HG03432 (cell line): Measurements from ENCODE around the gene TMEM147.
A peak's percentile ranks its signal among the peaks of the same experiment; 100 is the strongest.

Source experiments
- ATAC-seq: cut with Tn5 transposase; IDR thresholded peaks from one replicate; pipeline ENCODE4 v1.9.1; 2021; ENCODE audit warnings: mild to moderate bottlenecking, moderate library complexity; ENCODE audit not compliant: unreplicated experiment

Gene TMEM147

DNA sequence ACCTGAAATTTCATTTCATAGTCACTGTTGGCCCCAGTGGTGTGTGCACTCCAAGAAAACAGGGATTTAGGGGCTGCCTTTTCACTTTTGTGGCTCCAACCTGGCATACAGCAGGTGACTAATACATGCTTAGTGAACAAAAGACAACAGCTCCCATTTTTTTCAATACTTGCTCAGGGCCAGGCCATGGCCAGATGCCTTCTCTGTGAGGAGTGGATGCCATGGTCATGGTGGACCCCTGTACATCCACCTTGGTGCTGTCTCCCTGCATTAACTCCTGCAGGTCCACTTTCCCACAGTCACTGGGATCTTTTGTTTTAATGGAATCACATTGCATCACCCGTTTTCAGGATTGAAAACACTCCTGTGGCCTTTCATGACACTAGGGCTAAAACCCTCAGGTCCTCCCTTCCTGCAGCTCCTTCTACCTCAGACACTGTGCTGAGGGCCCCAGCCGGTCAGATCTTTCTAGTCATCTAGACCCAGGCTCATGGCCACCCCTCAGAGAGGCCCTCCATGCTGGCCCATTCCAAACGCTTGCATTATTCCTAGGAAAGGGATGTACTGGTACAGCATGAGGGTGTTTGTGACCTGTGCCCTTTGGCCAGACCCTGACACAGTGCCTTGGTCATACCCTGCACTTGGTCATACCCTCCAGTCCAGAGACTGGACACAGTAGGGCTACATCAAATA is 1.2 kb upstream of the TMEM147 start:
- no peak for ATAC-seq

DNA sequence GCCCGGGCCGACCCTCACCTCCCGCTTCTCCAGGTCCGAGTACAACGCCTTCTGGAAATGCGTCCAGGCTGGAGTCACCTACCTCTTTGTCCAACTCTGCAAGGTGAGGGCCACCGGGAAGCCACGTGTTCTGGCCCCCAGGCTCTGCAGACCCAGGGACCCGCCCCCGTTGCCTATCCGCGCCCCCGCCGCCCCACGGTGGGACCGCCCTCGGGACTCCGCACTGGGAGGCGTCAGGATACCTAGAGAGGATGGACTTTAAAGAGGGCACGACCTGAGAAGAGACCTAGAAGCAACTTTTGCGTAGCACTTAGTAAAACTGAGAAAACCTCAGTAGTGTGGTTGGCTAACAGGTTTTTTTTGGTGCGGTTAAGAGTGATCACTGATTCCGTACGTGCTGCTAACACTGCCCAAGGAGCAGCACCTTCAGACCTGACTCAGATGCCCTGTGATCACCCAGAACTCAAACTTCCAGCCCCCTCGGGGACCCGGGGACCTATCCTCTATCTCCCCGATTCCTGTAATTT is 492 bp downstream of the TMEM147 start:
- peak; percentile 56 for ATAC-seq

DNA sequence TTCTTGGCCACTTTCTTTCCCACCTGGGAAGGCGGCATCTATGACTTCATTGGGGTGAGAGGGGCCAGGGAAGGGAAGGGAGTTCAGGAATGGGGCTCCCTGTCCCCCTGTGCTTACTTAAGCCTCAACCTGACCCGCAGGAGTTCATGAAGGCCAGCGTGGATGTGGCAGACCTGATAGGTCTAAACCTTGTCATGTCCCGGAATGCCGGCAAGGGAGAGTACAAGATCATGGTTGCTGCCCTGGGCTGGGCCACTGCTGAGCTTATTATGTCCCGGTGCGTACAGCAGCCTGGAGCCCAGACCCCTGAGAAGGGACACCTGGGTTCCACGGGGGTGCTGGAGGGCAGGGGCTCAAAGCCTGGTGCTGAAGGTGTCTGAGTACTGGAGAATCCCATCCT is 1.1 kb downstream of the TMEM147 start:
- ATAC-seq: no peak

DNA sequence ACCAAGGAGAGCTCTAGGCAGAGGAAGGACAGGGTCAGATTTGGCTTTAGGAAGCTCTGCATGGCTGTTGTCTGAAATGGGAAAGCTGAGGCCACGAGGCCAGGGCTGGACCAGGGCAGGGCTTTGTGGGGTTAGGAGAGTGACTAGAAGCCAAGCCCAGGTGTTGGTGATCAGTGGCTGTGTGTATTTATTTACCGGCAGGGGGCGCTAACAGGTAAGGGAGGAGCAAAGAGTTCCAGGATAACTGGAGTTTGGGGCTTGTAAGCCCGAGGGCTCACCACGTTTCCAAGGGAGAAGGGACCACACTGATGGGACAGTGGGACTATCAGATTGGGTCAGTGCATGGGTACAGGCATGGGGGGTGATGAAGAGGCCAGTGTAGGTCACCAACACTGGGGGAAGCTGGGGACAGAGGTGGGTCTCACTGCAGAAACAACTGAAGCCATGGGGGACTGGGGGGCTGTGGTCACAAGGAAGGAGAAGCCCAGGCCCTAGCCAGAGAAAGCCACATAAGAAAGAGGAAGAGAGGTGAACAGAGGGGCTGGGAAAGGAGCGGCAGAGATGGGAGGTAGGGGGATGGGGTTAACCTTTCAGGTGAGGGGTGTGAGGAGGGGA is 3.9 kb downstream of the TMEM147 start:
- ATAC-seq: no peak

DNA sequence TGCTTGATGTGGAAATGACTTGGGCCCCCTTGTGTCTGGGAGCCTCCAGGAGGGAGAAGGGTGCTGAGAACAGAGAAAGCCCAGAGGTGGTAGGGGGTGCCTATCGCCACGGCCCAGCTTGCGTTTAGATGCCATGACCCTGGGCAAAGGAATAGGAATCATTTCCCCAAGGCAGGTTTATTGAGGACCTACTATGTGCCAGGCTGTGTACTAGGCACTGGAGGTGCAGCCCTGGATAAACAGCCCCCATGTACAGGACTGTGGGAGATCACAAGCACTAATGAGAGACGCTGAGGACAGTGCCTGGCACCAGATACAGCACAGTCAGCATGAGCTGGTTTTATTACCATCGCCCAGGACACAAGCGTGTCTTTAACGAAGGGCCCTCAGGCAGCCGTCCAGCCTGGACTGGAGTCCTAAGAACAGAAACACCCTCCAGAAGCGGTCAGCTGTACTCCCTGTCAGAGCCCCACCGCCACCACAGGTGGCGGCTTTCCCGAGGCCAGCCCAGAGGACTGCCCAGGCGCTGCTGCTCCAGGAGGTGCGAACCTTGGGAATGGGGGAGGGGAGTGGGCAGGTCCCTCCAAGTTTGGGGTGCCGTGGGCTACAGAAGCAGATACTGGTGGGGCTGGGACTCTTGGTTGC is 4.6 kb downstream of the TMEM147 start:
- ATAC-seq: no peak

GRCh38 chr19:35551091-35551810 is 5.8 kb downstream of the TMEM147 start:
- ATAC-seq: no peak

- ATAC-seq: no peak
Measured at GRCh38 chr19:35552534-35553384, 7.3 kb downstream of the TMEM147 start.

DNA sequence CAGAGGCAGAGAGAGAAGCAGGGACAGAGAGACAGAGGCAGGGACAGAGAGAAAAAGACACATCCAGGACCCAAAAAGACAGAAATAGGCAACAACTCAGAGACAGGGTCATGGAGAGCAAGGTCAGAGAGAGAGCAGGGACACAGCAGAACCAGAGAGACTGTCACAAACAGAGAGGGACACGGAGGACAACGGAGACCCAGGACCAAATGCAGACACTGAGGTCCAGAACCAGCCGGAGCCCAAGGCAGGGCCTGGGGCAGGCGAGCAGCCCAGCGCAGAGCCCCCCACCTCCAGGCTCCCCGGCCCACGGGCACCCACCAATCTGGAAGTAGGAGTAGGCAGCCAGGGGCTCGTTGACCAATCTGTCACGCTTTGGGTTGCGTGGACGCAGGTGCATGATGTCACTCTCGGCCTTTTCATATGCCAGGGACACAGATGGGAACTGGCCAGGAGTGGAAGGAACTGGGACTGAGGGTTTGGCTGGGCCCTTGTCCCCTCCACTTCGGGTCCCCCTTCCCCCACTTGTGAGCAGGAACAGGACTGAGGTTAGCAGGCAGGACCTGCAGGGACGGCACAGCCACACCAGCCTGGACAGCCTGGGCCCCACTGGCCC is 8.1 kb downstream of the TMEM147 start:
- no peak for ATAC-seq

DNA sequence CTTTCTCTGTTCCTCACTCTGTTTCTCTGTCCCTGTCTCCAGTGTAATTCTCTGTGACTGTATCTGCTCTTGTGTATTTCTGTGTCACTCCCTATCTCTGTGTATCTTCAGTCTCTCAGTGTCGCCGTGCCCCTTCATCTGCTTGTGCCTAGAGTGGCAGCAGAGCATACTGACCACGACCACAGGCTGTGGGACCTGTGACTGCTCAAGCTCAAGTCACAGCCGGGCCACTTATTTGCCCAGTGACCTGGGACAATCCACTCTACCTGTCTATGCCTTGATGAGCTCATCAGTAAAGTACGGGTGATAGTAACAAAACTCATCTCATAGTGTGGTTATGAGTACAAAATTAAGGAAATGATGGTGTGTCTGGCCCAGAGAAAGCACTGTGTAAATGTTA is 8.7 kb downstream of the TMEM147 start:
- ATAC-seq: no peak

DNA sequence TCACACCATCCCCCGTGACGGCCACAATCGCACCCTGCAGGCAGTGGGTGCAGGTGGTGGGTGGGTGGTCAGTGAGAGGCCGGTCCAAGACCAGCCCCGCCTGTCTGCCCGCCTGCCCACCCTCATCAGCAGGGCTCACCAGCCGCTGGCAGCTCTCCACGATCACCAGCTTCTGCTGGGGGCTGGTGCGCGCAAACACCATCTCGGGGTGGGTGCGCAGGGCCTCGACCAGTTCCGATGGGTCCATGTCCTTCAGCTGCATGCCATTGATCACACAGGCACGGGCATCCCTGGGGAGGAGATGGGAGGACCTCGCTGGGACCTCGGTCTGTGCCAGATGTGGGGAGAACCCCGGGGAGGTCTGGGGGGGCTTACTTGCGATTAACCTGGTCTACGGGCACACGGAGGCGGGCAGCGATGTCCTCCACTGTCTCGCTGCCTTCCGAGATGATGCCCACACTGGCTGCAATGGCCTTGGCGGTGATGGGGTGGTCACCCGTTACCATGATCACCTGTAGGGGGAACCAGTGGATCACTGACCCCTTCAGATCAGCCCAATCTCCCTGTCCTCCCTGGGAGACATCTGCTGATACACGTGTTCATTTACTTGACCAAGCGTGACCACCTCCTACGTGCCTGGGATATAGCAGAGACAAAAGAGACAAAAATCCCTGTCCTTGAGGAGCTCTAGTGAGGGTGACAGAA is 10.0 kb downstream of the TMEM147 start:
- ATAC-seq: no peak

DNA sequence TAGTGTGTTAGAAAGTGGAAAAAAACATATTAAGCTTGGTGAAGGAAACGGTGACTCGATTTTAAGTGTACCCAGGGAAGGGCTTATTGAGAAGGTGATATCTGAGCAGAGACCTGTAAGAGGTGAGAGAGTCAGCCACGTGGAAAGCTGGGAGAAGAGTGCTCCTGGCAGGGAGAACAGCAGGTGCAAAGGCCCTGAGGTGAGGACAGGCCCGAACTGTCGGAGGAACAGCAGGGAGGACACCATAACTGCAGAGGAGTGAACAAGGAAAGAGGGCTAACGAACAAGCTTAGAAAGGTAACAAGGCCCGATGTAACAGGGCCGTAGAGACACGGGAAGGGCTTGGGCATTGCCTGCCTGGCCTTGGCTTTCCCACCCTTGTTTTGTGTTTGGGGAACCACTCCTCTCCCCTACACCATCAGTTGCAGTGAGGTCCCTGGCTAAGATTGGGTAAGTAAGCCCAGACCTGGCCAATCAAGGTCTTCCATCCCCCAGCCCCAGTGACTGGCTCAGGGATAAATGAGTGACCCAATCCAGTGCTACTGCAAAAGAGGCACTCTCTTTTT is 10.7 kb downstream of the TMEM147 start:
- ATAC-seq: no peak

DNA sequence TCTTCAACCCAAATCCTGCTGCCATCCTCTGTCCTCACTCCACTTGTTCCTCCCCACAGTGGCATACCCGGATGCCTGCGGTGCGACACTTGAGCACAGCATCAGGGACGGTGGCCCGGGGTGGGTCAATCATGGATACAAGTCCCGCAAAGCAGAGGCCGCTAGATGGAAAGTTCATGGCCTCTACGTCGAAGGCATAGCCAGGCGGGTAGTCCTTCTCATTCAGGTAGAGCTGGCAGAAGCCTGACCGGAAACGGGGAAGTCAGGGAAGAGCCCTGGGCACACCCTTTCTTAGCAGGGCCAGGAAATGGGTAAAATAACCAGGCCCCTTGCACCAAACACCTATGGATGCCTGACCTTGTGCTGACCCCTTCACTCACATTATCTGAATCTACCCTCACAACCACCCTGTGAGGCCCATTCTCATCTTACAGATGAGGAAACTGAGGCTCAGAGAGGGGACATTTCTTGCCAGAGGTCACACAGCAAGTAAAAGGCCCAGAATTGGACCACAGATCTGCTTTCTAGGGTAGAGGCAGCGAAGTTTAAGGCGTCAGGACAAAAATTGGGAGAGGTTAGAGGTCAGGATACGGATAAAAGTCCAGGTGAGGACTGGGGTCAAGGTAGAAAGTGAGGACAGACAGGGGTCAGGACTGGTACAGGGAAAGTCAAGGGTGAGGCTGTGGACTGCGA is 11.6 kb downstream of the TMEM147 start:
- ATAC-seq: no peak

- no peak for ATAC-seq
Measured at GRCh38 chr19:35557539-35558399, 12.3 kb downstream of the TMEM147 start.

DNA sequence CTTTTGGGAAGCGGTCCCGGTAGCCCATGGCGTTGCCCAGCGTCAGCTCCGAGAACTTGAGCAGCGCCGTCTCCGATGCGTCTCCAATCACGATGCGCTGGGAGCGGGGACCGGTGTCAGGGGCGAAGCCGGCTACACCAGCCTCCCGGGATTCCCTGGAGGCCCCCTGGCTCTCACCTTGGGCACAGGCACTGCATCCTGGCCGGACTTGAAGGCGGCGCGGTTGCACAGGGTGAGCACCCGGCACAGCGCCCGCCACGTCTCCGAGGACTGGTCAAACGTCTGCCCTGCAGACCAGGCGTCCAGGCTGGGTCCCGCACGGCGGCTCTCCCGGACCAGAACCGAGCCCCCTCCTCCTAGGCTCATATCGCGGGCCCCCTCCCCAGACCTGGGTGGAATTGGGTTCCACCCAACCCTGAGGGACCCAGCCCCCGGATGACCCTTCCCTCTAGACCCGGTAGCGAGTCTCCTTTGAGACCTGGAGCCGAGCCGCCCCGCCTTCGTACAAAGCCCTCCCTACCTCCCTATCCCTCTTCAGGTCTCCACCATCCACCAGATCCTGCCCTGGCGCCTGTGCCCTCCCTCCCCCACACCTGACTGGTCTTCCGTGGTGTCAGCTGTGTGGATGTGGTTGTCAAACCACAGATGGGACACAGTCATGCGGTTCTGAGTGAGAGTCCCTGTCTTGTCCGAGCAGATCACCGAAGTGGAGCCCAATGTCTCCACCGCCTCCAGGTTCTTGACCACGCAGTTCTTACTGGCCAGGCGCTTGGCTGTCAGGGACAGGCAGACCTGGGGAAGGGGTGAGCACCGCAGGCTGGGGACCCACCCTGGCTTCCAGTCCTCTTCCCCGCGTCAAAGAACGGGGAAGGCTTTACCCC is 13.2 kb downstream of the TMEM147 start:
- no peak for ATAC-seq

GRCh38 chr19:35559281-35559659 is 13.8 kb downstream of the TMEM147 start:
- peak; percentile 64 for ATAC-seq

DNA sequence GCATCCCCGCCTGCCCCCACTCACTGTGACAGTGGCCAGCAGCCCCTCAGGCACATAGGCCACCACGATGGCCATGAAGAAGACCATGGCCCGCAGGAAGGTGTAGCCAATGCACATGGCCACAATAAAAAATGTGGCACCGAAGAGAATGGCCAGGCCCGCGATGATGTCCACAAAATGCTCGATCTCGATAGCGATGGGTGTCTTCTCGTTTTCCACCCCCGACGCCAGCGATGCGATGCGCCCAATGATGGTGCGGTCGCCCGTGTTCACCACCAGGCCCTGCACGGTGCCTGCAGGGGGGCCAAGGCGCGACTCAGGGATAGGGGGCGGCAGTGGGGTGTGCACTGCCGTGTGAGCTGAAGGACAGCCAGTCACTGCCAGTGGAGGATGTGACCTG is 14.4 kb downstream of the TMEM147 start:
- ATAC-seq: no peak

- ATAC-seq: no peak
Measured at GRCh38 chr19:35560271-35560670, 14.8 kb downstream of the TMEM147 start.
